ENCODE results near the gene LMO4. TPM values are rescaled to one million over a fixed set of nuclear protein-coding genes. Genes with fewer than 3 reads are reported as not detected.

LMO4 gene
- total RNA-seq, 1 donor from 2014 or later = 42.9 TPM

- no peak for DNase-seq (ENCODE audit: low read depth)
- Histone ChIP-seq H3K9me3 (ENCODE audit: insufficient read depth, low read depth, low read length) (no peaks in the 10 kb centered on the region), H3K27me3 (ENCODE audit: insufficient read depth, low read length) (no peaks in the 10 kb centered on the region), H3K4me1 (ENCODE audit: insufficient read depth, low read length) (no peaks in the 10 kb centered on the region), H3K79me2 (ENCODE audit: insufficient read depth, low read length) (no peaks in the 10 kb centered on the region), H4K20me1 (ENCODE audit: insufficient read depth, low read length) (no peaks in the 10 kb centered on the region), H3K4me2 (ENCODE audit: low read length) (no peak overlapping the region), H3K27ac (ENCODE audit: low read depth, low read length) (no peak overlapping the region), H3K4me3 (ENCODE audit: insufficient read depth, low read depth, low read length) (no peak overlapping the region), H3K9ac (ENCODE audit: low read length) (no peak overlapping the region), H2AFZ (ENCODE audit: low read depth, low read length) (no peak overlapping the region), H3K36me3 (ENCODE audit: insufficient read depth, low read length) (no peaks in the 10 kb centered on the region)
- no peak for FAIRE-seq
- no peak overlapping the region for H3K27ac Mint-ChIP-seq (ENCODE audit: unreplicated experiment)
- no peak overlapping the region for H3K4me3 Mint-ChIP-seq (ENCODE audit: unreplicated experiment)
- TF ChIP-seq EZH2 (IDR thresholded peaks at IDR 0.05; ENCODE audit: insufficient read depth, low read length) (no peak), CTCF (IDR thresholded peaks at IDR 0.05; ENCODE audit: insufficient read depth, low read depth, low read length) (no peak)
- H3K36me3 Mint-ChIP-seq (ENCODE audit: low read depth, unreplicated experiment) = peaks cover 2% of the 10 kb centered on the region
- H3K4me1 Mint-ChIP-seq (ENCODE audit: low read depth, unreplicated experiment) = no peaks in the 10 kb centered on the region
- H3K9me3 Mint-ChIP-seq (ENCODE audit: unreplicated experiment) = peaks cover 4% of the 10 kb centered on the region
- no peaks in the 10 kb centered on the region for H3K27me3 Mint-ChIP-seq (ENCODE audit: low read depth, unreplicated experiment)
Observed at GRCh38 chr1:87368907-87369306, 40.2 kb downstream of the LMO4 start.

GRCh38 chr1:87369736-87370478 is 41.2 kb downstream of the LMO4 start:
- no peak overlapping the region for H3K4me2 ChIP-seq (ENCODE audit: low read length)
- no peaks in the 10 kb centered on the region for H3K4me1 Mint-ChIP-seq (ENCODE audit: low read depth, unreplicated experiment)

More at GRCh38 chr1:87369736-87370478, 41.2 kb downstream of the LMO4 start:
- H3K9me3 Mint-ChIP-seq (ENCODE audit: unreplicated experiment) = peaks cover 2% of the 10 kb centered on the region
- H3K27ac ChIP-seq (ENCODE audit: low read depth, low read length) = no peak overlapping the region
- no peak overlapping the region for H3K27ac Mint-ChIP-seq (ENCODE audit: unreplicated experiment)
- no peaks in the 10 kb centered on the region for H3K36me3 Mint-ChIP-seq (ENCODE audit: low read depth, unreplicated experiment)
- DNase-seq (ENCODE audit: low read depth) (no peak), FAIRE-seq (no peak)
- H3K4me1 ChIP-seq (ENCODE audit: insufficient read depth, low read length) = no peaks in the 10 kb centered on the region
- no peak overlapping the region for H3K4me3 Mint-ChIP-seq (ENCODE audit: unreplicated experiment)
- TF ChIP-seq EZH2 (IDR thresholded peaks at IDR 0.05; ENCODE audit: insufficient read depth, low read length) (no peak), CTCF (IDR thresholded peaks at IDR 0.05; ENCODE audit: insufficient read depth, low read depth, low read length) (no peak)
- H3K9me3 ChIP-seq (ENCODE audit: insufficient read depth, low read depth, low read length) = no peaks in the 10 kb centered on the region
- no peaks in the 10 kb centered on the region for H3K36me3 ChIP-seq (ENCODE audit: insufficient read depth, low read length)
- no peak overlapping the region for H3K4me3 ChIP-seq (ENCODE audit: insufficient read depth, low read depth, low read length)
- no peaks in the 10 kb centered on the region for H3K27me3 Mint-ChIP-seq (ENCODE audit: low read depth, unreplicated experiment)
- H4K20me1 ChIP-seq (ENCODE audit: insufficient read depth, low read length) = no peaks in the 10 kb centered on the region
- H3K79me2 ChIP-seq (ENCODE audit: insufficient read depth, low read length) = no peaks in the 10 kb centered on the region
- H2AFZ ChIP-seq (ENCODE audit: low read depth, low read length) = no peak overlapping the region
- no peaks in the 10 kb centered on the region for H3K27me3 ChIP-seq (ENCODE audit: insufficient read depth, low read length)
- no peak overlapping the region for H3K9ac ChIP-seq (ENCODE audit: low read length)
